Suprapubic skin (tissue), 3 donors: ENCODE data around the gene KHDC4.

Source experiments
- CTCF ChIP-seq, 2 donors: fragments of 200-600 bp in 1 of 2; fragments of 450-650 bp in 1 of 2; sonication (generic) in 1 of 2; IDR thresholded peaks; one replicate each; pipeline ENCODE4 v1.5.1; 2016 to 2019; ENCODE audit warnings: antibody characterized with exemption in 2 of 2, mild to moderate bottlenecking in 1 of 2, moderate library complexity in 1 of 2
- EP300 ChIP-seq: sonication (generic); formaldehyde crosslinking; IDR thresholded peaks from one replicate; pipeline ENCODE4 v1.6.1; 2017; ENCODE audit warnings: antibody characterized with exemption

- TF ChIP-seq CTCF (IDR thresholded peaks at IDR 0.05) (no peak), EP300 (no peak)
These were observed 53.3 kb downstream of the KHDC4 start for GRCh38 chr1:155880950-155881349.
